Placental pericyte (primary cell): Measurements from ENCODE around the gene NACC1. TPM values are rescaled to one million over a fixed set of nuclear protein-coding genes. Genes with fewer than 3 reads are reported as not detected.

Experiments
- total RNA-seq: library from RNA; depleted of rRNA; stranded (reverse); fragments of >200 nt; gene quantifications from 2 replicates; pipeline ENCODE4 v1.2.3, GENCODE V29; 2012

Gene NACC1
- 85.6 and 148 TPM in 2 replicates for total RNA-seq

DNA sequence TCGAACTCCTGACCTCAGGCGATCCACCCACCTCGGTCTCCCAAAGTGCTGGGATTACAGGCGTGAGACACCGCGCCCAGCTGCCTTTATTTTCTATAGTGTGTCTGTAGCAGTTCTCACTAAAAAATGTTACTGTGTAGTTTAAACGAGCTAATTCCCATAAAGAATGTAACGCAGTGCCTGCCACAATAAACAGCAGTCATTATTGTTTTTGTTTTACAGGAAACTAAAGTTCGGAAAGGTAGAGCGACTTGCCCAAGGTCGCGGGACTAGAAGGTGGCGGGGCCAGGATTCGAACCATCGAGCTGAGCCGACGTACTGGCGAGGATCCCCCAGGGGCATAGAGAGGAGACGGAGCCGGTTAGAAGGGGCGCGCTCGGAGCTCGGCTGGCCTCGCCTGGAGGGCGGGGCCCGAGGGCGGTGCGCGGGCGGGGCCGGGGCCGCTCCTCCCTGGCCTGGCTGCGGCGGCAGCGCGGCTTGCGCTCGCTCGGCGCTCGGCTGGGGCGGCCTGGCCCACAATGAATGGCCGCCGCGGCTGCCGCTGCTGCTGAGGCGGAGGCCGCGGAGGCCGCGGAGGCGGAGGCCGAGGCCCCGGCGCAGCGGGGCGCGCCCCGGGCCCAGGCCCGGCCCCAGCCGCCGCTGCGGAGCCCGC is at the start of gene NACC1:
TSS of gene NACC1 (plus strand) at position 493 of the 652 bp plus-strand sequence. CDS start 16,944 bp downstream, outside the sequence.

DNA sequence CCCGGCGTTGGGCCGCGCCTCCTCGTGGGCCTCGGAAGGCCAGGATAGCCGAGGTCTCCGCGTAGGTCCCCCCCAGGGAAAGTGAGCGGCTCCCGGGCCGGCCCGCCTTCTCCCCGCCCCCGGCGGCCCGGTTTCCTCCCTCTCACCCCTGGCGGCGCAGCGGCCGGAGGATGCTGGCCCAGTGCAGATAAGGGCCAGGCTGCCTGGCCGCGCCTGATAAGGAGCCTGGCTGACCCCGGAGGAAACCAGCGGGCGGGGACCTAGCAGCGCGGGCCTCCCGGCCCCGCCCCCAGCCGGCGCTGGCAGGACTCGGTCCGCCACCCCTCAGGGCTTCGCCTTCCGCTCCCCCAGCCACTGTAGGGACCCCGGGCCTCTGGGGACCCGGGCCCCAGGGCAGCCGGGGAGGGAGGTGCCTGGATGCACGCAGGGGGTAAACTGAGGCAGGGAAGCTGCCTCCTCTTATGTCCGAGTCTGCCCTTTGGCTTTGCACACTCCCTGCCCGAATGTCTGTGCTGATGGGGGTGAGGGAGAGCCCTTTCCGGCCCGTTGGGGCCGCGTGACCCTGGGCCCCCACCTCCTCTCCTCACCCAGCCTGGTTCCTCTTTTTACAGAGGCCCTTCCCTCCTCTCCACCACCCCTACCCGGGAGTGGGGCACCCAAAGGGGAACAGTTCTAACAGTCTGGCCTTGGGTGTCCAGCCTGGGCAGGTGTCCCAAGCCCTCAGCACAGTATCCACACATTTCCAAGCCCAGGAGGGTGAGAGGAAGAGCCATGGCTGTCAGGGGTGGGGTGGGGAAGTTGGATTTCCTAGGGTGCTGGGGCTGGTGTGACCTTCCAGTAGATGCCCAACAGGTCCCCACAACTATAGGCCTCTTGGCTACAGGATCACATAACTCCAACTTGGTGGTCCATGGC is 15.1 kb upstream of the NACC1 start, which contains the start of gene LYL1:
TSS of gene LYL1 (minus strand) at position 193 of the 915 bp plus-strand sequence. CDS start 1,687 bp downstream, outside the sequence.

DNA sequence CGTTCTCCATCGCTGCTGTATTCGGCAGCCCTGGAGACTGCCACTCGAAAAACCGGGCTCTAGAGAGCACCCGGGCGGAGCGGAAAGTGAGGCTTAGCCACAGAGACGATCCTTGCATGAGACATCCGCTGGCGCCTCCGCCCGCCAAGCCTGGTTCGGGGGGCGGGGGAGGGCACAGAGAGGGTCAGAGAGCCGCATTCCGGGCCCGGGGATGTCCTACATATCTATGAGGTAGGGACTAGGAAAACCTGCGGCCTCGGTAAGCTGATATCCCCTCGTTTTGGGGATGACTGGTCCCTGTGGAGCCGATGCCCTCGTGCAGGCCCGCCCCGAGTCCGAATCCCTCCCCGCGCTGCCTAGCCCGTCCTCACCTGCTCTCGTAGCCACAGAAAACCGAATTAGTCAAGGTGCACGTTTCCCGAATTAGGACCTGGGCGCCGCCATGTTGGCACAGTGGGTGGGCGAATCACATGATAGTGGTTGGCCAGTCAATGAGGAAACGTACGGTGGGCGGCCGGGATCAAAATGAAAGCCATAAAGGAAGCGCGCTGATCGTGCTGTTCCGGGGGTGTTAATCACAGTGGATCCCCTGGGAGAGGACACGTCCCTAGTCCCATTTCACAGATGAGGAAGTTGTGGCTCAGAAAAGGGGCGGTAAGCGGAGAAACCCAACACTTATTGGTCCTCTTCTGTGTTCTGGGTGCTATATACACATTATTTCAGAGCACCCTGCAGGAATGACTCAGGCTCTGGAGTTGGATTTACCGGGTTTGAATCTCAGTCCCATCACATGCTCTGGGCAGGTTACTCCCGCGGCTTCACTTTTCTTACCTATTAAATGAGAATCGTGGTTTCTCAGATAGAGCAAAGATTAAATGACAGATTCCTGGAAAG is 1.5 kb upstream of the NACC1 start, which contains the start of gene TRMT1:
TSS of gene TRMT1 (minus strand) at position 459 of the 894 bp plus-strand sequence. CDS start at position 118, 341 bp downstream.

DNA sequence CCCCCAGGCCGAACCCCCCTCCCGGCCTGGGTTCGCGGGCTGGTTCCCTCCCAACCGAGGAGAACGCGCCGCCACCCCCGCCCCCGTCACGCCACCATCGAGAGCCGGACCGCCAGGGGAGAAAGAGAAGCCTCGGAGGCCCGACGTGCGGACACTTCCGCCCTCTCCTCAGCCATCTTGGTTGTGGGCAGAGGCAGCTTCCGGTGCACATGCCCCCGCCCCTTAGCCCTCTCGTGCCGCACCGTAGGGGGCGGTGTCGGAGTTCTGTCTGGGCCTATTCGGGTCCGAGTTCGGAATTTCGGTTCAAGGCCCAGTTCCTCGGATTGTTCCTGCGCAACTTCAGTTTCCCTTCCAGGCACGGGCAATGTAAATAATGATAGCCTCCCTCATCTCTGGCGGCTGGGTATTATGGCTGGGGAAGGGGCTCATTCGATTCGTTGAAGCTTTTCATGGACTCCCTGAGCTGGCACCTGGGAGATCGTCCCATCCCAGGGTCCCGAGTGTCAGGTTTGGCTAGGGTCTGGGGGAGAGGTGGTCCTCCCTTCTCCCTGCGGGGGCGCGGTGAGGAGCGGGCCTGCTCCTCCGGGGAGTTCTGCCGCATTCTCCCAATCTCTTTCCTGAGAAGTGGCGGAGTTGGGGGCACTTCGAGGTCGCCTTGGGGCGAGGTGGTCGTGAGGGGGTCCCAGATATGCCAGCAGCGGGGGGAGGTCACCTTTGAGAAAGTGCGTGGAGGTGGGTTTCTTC is 32.3 kb downstream of the NACC1 start, which contains the start of the genes IER2 and STX10:
TSS of gene IER2 (plus strand) at position 225 of the 744 bp plus-strand sequence. CDS start 2,776 bp downstream, outside the sequence.
TSS of gene STX10 (minus strand) at position 189 of the 744 bp plus-strand sequence. CDS start 202 bp downstream, outside the sequence.

Other genes starting within 250 kb of the NACC1 start
- 11.5 and 37.2 TPM in 2 replicates for gene DNASE2, start 236.8 kb upstream of the NACC1 start, total RNA-seq
- not detected in 2 replicates for gene KLF1, start 231.1 kb upstream of the NACC1 start, total RNA-seq
- gene GCDH, start 227.1 kb upstream of the NACC1 start, total RNA-seq = 32.4 and 35.7 TPM in 2 replicates
- 0.22 TPM in 1 of 2 replicates, not detected in the other for gene SYCE2, start 199.0 kb upstream of the NACC1 start, total RNA-seq
- 98.8 and 109 TPM in 2 replicates for gene FARSA, start 184.6 kb upstream of the NACC1 start, total RNA-seq
- 1,645 and 6,576 TPM in 2 replicates for gene CALR, start 179.7 kb upstream of the NACC1 start, total RNA-seq
- gene RAD23A, start 172.4 kb upstream of the NACC1 start, total RNA-seq = 93.7 and 179 TPM in 2 replicates
- gene GADD45GIP1, start 161.0 kb upstream of the NACC1 start, total RNA-seq = 15.8 and 19.3 TPM in 2 replicates
- 0.14 TPM in 1 of 2 replicates, not detected in the other for gene DAND5, start 148.7 kb upstream of the NACC1 start, total RNA-seq
- gene NFIX, start 122.8 kb upstream of the NACC1 start, total RNA-seq = 37.2 and 41.9 TPM in 2 replicates
- gene LYL1, start 15.4 kb upstream of the NACC1 start, total RNA-seq = 1.5 and 6.9 TPM in 2 replicates
- gene TRMT1, start 1.5 kb upstream of the NACC1 start, total RNA-seq = 33.5 and 45.1 TPM in 2 replicates
- gene STX10, start 32.1 kb downstream of the NACC1 start, total RNA-seq = 63.0 and 69.0 TPM in 2 replicates
- gene IER2, start 32.1 kb downstream of the NACC1 start, total RNA-seq = 45.7 and 87.5 TPM in 2 replicates